Mucosa of descending colon (tissue), 3 donors: Measurements from ENCODE around the gene SPARCL1. TPM values are rescaled to one million over a fixed set of nuclear protein-coding genes. Genes with fewer than 3 reads are reported as not detected.
"Not testable (repeated sequence)": the region's sequence is repeated elsewhere in the genome, so short reads cannot be mapped to it uniquely, and the experiment has no call there.

Source experiments
- ATAC-seq: fragments of 200-7000 bp; cut with Tn5 transposase; one replicate; pipeline ENCODE4 v1.9.1; 2020; ENCODE audit warnings: mild to moderate bottlenecking, moderate library complexity
- DNase-seq, 3 donors: peaks; one replicate each; pipeline ENCODE4 v3.0.0-alpha.2; 2020
- H3K36me3 ChIP-seq: fragments of 200-600 bp; one replicate; pipeline ENCODE4 v1.8.0; 2021; ENCODE audit warnings: low read depth, mild to moderate bottlenecking
- H3K4me1 ChIP-seq: fragments of 200-600 bp; one replicate; pipeline ENCODE4 v1.8.0; 2021; ENCODE audit warnings: low read depth, mild to moderate bottlenecking
- H3K4me3 ChIP-seq: fragments of 200-600 bp; one replicate; pipeline ENCODE4 v1.8.0; 2021; ENCODE audit warnings: mild to moderate bottlenecking
- H3K9me3 ChIP-seq: fragments of 200-600 bp; one replicate; pipeline ENCODE4 v1.8.0; 2021; ENCODE audit warnings: mild to moderate bottlenecking
- intact Hi-C, 2 donors: fragments of 100-400 bp; cut with DNase I in 1 of 2; cut with micrococcal nuclease in 1 of 2; formaldehyde crosslinking; loops; one replicate each; pipeline versions ENCODE4 v1.11.0 to v1.11.1; 2022; cut with DNase I, micrococcal nuclease
- total RNA-seq, 3 donors: library from RNA; stranded (reverse); fragmentation: NEBNext Ultra II Directional in 2 of 3; extraction: Animal tissue kit (Norgen Biotek cat#: 25700) in 2 of 3; gene quantifications; one replicate each; pipeline versions ENCODE4 v1.2.1 to v1.2.4, GENCODE V29; 2021 to 2023
- TF ChIP-seq, protein P1 (sequence below): fragments of 200-600 bp; IDR thresholded peaks from one replicate; pipeline ENCODE4 v1.8.0; 2022; ENCODE audit warnings: antibody characterized with exemption, mild to moderate bottlenecking
- donor health status: DM: no; HTN: no; CAD: no; lungs with moderate emphysema.
- donor health status: DM: no; HTN: no; CAD: no.
- donor health status: DM: no; HTN: yes; CAD: no.

SPARCL1 gene
- total RNA-seq, 3 donors from 2014 or later, result 33.6 to 544 (median 78.4) TPM

DNA sequence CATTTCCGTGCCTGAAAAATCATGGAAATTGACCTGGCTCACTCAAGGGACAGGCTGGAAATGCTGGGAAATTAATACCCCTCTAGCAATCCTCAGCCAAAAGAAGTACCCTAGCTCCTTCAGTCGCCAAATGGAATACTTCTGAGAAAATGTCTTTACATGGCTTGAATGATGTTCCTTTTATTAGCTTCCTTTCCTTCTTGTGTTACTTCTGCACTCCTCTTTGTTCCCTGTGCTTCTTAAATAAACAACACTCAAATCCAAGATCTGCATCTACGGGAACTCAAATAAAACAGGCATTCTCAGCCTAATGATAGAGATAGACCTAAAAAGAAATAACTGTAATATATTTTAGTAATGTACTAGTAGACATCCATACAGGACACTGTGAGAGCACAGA lies 36.1 kb downstream of the SPARCL1 start:
- no peak overlapping the region for H3K4me3 ChIP-seq
- intact Hi-C loops, result no loop called here
- TF ChIP-seq, protein P1, sequence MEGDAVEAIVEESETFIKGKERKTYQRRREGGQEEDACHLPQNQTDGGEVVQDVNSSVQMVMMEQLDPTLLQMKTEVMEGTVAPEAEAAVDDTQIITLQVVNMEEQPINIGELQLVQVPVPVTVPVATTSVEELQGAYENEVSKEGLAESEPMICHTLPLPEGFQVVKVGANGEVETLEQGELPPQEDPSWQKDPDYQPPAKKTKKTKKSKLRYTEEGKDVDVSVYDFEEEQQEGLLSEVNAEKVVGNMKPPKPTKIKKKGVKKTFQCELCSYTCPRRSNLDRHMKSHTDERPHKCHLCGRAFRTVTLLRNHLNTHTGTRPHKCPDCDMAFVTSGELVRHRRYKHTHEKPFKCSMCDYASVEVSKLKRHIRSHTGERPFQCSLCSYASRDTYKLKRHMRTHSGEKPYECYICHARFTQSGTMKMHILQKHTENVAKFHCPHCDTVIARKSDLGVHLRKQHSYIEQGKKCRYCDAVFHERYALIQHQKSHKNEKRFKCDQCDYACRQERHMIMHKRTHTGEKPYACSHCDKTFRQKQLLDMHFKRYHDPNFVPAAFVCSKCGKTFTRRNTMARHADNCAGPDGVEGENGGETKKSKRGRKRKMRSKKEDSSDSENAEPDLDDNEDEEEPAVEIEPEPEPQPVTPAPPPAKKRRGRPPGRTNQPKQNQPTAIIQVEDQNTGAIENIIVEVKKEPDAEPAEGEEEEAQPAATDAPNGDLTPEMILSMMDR, result no peak
- DNase-seq (no peak), ATAC-seq (no peak)
- H3K36me3 ChIP-seq, result no peaks in the 10 kb centered on the region
- no peaks in the 10 kb centered on the region for H3K9me3 ChIP-seq
- no peaks in the 10 kb centered on the region for H3K4me1 ChIP-seq

DNA sequence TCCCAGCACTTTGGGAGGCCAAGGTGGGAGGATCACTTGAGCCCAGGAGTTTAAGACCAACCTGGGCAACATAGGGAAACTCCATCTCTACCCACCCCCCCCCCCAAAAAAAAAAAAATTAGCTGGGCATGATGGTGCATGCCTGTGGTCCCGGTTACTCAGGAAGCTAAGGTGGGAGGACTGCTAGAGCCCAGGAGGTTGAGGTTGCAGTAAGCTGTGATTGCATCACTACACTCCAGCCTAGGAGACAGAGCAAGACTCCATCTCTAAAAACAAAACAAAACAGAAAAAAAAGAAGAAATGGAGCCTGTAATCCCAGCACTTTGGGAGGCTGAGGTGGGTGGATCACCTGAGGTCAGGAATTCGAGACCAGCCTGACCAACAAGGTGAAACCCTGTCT lies 37.3 kb downstream of the SPARCL1 start:
- H3K4me3 ChIP-seq, intact Hi-C loops, H3K36me3 ChIP-seq, DNase-seq, H3K9me3 ChIP-seq, H3K4me1 ChIP-seq, ATAC-seq: not testable (repeated sequence)

DNA sequence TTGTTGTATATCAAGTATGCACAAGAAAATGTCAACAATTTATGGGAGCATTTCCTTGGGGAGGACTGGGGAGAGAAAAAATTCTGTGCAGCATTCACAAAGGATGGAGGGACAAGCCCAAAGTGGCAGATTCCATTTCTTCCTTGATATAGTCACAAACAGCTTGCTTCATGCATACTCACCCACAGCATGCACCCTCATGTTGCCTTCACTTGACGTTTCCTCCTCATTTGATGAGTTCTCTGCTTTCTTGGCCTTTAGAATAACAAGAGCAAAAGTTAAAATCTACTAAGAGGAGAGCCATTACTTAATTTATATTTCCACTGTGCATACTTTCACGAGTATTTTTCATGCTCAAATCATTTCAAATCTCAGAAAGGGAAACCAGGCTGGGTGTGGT lies 37.7 kb downstream of the SPARCL1 start:
- no peaks in the 10 kb centered on the region for H3K9me3 ChIP-seq
- ATAC-seq (no peak), DNase-seq (no peak)
- H3K36me3 ChIP-seq, result no peaks in the 10 kb centered on the region
- H3K4me1 ChIP-seq, result no peaks in the 10 kb centered on the region
- TF ChIP-seq, protein P1, result no peak
- intact Hi-C loops, result no loop called here
- H3K4me3 ChIP-seq, result no peak overlapping the region

DNA sequence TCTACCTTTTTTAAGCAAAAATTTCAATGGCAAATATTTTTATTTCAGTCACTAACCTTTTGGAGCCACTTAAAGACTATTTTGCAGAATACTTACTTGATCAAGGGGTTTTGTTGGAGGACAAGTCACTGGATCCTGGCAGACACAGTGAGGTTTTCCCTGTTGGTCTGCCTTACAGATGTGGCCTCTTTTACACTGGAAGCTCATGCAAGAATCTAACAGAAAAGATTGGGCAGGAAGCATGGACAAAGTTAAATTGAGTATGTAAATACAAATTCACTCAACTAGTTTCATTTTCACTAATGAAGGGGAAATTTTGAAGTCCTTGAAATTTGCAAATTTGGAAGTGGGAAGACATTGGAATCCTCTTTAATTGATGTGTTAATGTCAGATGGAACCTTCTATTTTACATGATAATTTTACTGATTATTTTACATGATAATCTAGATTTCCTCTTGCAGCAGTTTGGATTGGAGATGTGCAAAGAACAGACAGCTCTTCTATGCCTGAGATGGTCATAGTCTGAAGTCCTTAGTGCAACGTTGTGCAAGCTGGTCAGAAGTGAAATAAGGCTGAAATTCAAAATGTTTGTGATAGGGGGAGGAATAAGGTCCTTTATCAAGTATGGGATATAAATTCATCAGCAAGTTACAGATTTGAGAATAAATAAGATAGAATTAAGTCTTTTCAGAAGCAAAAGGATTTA lies 38.4 kb downstream of the SPARCL1 start:
- ATAC-seq, result no peak
- Histone ChIP-seq H3K9me3 (no peaks in the 10 kb centered on the region), H3K4me1 (no peaks in the 10 kb centered on the region), H3K4me3 (no peak overlapping the region), H3K36me3 (no peaks in the 10 kb centered on the region)
- DNase-seq, result no peak
- intact Hi-C loops, result no loop called here
- TF ChIP-seq, protein P1, result no peak

DNA sequence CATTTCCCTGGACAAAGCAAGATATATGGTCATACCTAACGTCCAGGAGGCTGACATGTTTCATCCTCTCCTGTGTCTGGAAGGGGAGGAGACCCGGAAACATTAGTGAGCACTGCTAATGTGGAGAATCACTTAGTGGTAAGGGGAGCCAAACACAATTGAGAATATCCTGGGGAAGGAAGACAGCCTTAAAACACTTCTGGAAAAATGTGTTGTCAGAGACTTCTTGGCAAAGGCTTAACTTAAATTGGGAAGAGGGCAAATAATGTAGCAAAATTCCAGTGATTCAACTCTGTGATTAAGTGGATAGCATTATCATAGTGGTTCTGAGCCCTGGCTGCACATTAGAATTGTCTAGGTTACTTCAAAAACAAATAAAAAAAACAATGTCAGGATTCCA lies 39.5 kb downstream of the SPARCL1 start:
- no peak for ATAC-seq
- no peak for DNase-seq
- Histone ChIP-seq H3K9me3 (no peaks in the 10 kb centered on the region), H3K4me1 (no peaks in the 10 kb centered on the region), H3K36me3 (no peaks in the 10 kb centered on the region), H3K4me3 (no peak overlapping the region)
- intact Hi-C loops, result no loop called here
- TF ChIP-seq, protein P1, result no peak

DNA sequence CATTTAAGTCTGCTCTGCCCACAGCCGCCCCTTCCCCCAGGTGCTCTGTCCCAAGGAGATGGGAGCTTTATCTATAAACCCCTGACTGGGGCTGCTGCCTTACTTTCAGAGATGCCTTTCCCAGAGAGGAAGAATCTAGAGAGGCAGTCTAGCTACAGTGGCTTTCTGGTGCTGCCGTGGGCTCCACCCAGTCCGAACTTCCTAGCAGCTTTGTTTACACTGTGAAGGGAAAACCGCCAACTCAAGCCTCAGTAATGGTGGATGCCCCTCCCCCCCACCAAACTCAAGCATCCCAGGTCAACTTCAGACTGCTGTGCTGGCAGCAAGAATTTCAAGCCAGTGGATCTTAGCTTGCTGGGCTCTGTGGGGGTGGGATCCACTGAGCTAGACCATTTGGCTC lies 40.5 kb downstream of the SPARCL1 start:
- H3K4me1 ChIP-seq, intact Hi-C loops, H3K36me3 ChIP-seq, DNase-seq, H3K9me3 ChIP-seq, ATAC-seq, H3K4me3 ChIP-seq: not testable (repeated sequence)

DNA sequence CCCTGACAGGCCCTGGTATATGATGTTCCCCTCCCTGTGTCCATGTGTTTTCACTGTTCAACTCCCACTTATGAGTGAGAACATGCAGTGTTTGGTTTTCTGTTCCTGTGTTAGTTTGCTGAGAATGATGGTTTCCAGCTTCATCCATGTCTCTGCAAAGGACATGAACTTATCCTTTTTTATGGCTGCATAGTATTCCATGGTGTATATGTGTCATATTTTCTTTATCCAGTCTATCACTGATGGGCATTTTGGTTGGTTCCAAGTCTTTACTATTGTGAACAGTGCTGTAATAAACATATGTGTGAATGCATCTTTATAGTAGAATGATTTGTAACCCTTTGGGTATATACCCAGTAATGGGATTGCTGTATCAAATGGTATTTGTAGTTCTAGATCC lies 45.9 kb downstream of the SPARCL1 start:
- H3K36me3 ChIP-seq, ATAC-seq, intact Hi-C loops, H3K4me1 ChIP-seq, DNase-seq, H3K9me3 ChIP-seq, H3K4me3 ChIP-seq: not testable (repeated sequence)
